ENCODE measurements around the gene CCT3.
A peak's percentile ranks its signal among the peaks of the same experiment; 100 is the strongest.

Gene CCT3

DNA sequence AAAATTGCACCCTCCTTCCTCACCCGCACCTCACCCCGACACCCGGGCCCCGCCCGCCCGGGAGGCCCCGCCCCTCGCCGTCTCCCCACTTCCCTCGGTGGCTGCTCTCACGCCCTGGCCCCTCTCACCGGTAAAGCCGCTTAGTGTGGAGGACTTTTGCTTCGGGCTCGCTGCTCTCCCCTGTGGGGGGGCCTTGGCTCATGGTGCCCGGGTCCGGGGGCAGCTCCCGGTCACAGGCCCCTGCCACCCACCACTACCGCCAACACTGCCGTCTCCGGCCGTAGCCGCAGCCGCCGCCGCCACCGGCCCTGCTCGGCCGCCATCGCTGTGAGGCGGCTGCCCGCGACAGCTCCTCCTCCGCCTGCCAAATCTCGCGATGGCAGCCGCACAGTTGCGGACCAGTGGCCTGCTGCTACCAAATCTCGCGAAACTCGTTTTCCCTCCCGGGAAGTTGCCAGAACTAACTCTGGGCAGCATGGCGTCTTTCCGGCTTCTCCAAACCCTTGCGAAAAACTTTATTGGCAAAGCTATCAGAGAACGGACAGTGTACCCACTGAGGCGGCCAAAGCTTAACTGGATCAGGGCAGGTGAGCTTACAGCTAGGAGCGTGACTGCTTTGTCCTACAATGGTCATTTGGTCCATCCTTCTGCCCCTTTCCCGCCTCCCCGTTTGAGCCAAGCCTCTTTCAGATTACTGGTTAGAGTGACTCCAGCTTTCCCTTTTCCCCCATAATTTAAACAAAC lies 55.4 kb downstream of the CCT3 start, which contains the start of gene SMG5:
Gene SMG5, minus strand, starts transcription at position 347 of the 744 bp plus-strand sequence. Its CDS starts 145 bp downstream, at position 202.
- peak; percentile 65 to 98 (median 92) for DNase-seq

- peak in 3 of 58 donors; percentile 13 to 19 (median 16) for DNase-seq
Measured at GRCh38 chr1:156281693-156282478, 56.2 kb downstream of the CCT3 start.

- peak in 16 of 58 donors; percentile 5 to 50 (median 21) for DNase-seq
Measured at GRCh38 chr1:156281281-156281680, 56.8 kb downstream of the CCT3 start.

DNA sequence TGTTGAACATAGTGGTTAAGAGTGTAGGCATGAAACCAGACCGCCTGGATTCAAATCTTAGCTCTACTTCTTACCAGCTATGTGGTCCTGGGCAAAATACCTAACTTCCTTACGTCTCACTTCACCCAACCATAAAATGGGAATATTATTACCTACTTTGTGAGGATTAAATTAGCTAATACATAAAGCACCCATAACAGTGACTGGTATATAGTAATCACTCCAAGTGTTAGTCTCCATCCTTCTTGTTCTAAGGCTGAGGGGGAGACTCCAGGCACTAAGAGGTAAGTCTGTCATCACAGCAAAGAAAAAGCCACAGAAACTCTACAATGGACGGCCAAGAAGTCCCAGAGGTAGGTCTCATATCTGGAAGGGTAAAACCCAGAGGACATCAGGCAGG lies 58.3 kb downstream of the CCT3 start:
- DNase-seq: no peak

DNA sequence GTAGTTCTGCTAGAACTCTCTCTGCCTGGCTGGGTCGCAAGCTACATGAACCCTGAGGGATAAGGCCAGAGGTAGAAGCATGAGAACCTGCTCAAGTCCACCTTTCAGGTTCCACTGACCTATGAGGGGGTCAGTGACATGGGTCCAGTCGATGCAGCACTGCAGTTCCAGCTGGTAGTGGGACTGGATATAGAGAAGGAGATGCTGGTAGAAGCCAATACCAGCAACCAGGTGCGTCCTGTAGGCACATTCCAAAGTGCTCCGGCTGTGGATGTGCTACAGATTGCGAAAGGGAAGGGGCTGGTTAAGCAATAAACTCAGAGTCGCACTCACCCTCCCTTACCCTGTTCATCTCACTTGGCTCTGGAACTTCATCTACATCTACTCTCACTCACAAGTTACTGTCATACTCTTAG lies 61.1 kb downstream of the CCT3 start:
- DNase-seq: no peak

- no peak for DNase-seq
Measured at GRCh38 chr1:156276532-156276931, 61.6 kb downstream of the CCT3 start.

DNA sequence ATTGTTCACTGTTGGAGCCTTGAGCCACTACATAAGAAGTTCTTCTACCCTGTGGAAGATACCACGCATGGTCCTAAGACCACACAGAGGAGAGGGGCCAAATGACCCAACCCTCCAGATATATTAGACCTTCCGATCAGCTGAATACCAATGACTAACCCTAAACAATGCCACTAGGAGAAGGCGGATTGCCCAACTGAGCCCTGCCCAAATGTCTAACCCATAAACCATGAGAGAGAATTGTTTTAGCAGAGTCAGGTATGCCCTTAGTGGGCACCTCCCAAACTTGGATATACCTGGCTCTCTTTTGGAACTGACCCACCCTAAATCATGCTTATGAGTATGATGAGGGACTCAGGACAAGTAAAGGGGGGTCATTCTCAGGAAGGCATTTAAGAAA lies 67.8 kb downstream of the CCT3 start:
- no peak for DNase-seq

- no peak for DNase-seq
Measured at GRCh38 chr1:156268336-156268735, 69.8 kb downstream of the CCT3 start.

DNA sequence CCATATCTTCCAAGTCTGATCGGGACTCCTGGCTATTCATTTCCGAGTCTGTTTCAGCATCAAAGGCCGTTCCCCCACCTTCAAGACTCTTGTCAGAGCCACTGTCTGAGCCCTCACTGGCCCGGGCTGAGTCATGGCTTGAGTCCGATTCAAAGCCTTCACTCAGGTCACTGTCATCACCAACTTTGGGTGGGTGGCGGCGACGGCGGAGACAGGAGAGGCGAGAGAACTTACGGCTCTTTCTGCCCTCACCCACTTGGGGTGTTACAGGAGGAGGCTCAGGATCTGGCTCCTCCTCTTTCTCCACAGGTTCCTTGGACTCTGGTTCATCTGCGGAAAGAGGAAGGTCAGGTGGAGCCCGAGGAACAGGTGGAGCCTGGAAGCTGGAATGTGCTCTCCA lies 72.0 kb downstream of the CCT3 start:
- DNase-seq: no peak

- DNase-seq: no peak
Measured at GRCh38 chr1:156263288-156263655, 74.8 kb downstream of the CCT3 start.

DNA sequence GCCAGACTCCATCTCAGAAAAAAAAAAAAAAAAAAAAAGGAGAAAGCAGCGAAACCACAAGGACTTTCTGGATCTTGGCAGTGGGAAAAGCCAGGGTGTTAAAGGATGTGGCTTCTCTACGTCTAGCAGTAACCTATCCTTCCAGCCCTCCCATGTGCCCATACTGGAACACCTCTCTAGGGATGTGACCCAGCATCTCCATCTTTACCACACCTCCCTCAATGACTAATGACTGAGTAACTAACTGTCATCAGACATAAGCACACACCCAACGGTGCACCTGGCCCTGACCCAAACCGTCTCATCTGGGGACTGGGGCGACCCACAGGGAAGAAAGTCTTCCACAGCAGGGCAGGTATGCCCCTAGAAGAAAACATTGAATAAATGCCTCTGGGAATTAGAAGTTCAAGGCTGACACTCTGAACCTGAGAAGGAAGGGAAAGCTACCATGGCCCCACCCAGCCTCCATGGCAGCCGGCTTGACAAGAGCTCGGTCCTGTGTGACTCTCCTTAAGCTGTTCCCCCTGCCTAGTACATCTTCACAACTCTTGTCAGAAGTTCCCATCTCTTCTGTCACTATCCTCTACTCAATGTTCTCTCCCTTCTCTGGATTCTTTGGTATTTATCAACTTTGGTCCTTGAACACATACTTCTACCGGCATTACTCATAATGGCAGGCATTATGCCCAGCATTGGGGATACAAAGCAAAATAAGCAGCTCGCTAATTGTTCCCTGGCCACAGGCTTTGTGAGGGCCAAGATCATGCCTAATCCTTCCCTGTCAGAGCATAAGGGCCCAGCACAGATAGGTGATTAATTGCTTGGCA lies 75.4 kb downstream of the CCT3 start:
- no peak for DNase-seq

DNA sequence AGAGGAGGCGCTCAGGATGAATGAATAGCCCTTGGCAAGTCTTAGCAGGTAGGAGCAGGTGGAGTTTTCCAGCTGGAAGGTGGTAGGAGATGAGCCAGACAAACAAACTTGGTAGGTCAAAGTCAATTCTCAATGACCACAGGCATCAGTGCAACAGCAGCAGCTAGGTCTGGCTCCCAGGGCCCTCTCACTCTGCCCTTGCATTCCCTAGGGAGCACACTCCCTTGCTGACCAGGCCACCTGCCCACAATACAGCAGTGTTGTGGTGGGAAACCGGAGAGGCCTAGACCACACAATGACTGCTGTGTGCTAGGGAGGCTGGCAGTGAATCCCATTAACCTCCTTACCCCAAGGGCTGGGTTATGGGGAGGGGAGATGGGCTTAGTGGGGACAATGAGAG lies 77.2 kb downstream of the CCT3 start:
- peak in 19 of 58 donors; percentile 21 to 76 (median 44) for DNase-seq

DNA sequence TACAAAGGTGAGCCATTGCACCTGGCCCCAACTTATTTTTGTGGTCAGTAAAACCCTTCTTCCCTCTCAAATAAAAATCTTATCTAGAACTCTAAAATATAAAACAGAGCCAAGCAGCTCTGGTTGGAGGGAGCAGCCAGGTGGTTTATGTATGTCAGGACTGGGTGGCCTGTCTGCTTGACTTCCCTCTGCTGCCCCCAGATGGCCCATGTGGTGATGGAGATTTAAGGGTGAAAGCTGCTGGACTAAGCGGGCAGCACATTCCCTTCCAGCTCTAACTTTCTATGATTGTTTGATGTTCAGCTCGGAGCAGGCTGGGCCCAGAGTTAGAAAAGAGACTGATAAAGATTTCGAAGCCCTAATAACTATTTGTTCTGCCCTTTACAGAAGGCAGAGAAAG lies 78.3 kb downstream of the CCT3 start:
- peak in 32 of 58 donors; percentile 12 to 72 (median 42) for DNase-seq
